HFF-Myc (cell line): ENCODE data around the gene TYSND1.
"Not testable (repeated sequence)": the region's sequence is repeated elsewhere in the genome, so short reads cannot be mapped to it uniquely, and the experiment has no call there.

Source experiments
- DNase-seq: peaks from one replicate; pipeline ENCODE4 v3.0.0-alpha.2; 2011; ENCODE audit warnings: low read depth; ENCODE audit errors: extremely low read depth
- H3K4me3 ChIP-seq: replicated peaks from 2 replicates; pipeline ENCODE4 v1.5.1; 2011; ENCODE audit warnings: low read depth, mild to moderate bottlenecking, control low read depth, low read length
- CTCF ChIP-seq: IDR thresholded peaks from 2 replicates; pipeline ENCODE4 v1.5.1; 2012; ENCODE audit warnings: mild to moderate bottlenecking, low read depth, low read length, control low read depth; ENCODE audit errors: missing control alignments

TYSND1 gene

GRCh38 chr10:70190102-70190501 lies 43.6 kb upstream of the TYSND1 start:
- H3K4me3 ChIP-seq: no peak overlapping the region
- no peak for TF ChIP-seq CTCF
- no peak for DNase-seq

- H3K4me3 ChIP-seq: no peak overlapping the region
- no peak for DNase-seq
- TF ChIP-seq CTCF: no peak
Observed at GRCh38 chr10:70188768-70189167, 42.3 kb upstream of the TYSND1 start.

DNA sequence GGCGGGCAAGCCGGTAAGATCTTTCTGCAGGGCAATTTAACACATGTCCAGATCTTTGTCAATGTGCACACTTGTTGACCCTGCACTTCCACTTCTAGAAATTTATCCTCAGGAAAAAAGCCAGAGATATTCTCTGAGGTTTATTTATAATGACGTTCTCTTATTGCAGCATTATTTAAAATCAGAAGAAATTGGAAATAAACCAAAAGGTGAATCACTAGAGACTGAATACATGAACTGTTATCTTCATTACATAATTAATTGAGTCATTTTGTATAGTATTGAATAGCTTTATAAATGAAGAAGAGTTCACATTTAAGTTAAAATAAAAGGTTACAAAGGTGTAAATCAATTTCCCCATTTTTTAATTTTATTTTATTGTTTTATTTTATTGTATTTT lies 40.1 kb upstream of the TYSND1 start:
- no peak for DNase-seq
- no peak overlapping the region for H3K4me3 ChIP-seq
- no peak for TF ChIP-seq CTCF

- no peak overlapping the region for H3K4me3 ChIP-seq
- DNase-seq: no peak
- no peak for TF ChIP-seq CTCF
Observed at GRCh38 chr10:70186090-70186489, 39.6 kb upstream of the TYSND1 start.

- no peak for DNase-seq
- H3K4me3 ChIP-seq: no peak overlapping the region
- no peak for TF ChIP-seq CTCF
Observed at GRCh38 chr10:70183304-70183703, 36.8 kb upstream of the TYSND1 start.

- not testable (repeated sequence) for H3K4me3 ChIP-seq, DNase-seq
Observed at GRCh38 chr10:70179209-70179608, 32.7 kb upstream of the TYSND1 start.

GRCh38 chr10:70178139-70178725 lies 31.7 kb upstream of the TYSND1 start:
- no peak for TF ChIP-seq CTCF

More at GRCh38 chr10:70178139-70178725, 31.7 kb upstream of the TYSND1 start:
- no peak for DNase-seq
- no peak overlapping the region for H3K4me3 ChIP-seq
